GM12873 (cell line): ENCODE results near the gene TRIM38.

ENCODE experiments used
- TF ChIP-seq, protein P1 (sequence below): IDR thresholded peaks from 2 replicates; pipeline ENCODE4 v1.5.1; 2012; ENCODE audit warnings: low read depth, mild to moderate bottlenecking, moderate library complexity, low read length, control low read depth; ENCODE audit not compliant: insufficient read depth; ENCODE audit errors: missing control alignments

The TRIM38 gene

DNA sequence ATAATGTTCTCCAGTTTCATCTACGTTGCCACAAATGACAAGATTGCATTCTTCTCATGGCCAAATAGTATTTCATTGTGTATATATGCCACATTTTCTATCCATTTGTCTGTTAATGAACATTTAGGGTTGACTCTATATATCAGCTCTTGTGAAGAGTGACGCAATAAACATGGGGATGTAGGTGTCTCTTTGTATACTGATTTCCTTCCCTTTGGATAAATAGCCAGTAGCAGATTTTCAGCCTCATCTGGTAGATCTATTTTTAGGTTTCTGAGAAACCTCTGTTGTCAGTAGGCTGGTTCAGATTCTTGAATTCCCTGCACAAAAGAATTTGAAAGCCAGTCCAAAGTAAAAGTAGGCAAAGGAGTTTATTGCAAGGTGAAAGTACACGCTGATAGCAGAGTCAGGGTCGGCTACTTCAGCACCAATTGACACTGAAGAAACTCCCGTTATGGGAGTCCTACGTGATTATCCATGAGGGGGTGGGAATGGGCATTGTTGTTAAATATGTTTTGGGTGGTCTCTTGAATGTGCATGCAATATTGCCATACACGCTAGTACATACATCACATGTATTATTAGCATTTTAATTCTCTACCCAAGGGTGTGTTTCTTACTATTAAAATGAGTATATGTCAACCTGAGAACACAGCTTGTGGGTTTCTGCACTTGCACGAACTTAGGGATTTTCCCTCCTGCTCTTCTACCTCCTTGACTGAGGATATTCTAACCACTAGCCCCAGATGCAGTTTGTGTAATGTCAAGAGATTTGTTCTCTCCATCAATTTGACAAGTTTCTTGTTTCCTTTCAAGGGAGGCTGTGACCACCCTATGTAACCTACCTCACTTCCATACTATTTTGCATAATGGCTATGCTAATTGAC is 17.7 kb upstream of the TRIM38 start:
- TF ChIP-seq, protein P1, sequence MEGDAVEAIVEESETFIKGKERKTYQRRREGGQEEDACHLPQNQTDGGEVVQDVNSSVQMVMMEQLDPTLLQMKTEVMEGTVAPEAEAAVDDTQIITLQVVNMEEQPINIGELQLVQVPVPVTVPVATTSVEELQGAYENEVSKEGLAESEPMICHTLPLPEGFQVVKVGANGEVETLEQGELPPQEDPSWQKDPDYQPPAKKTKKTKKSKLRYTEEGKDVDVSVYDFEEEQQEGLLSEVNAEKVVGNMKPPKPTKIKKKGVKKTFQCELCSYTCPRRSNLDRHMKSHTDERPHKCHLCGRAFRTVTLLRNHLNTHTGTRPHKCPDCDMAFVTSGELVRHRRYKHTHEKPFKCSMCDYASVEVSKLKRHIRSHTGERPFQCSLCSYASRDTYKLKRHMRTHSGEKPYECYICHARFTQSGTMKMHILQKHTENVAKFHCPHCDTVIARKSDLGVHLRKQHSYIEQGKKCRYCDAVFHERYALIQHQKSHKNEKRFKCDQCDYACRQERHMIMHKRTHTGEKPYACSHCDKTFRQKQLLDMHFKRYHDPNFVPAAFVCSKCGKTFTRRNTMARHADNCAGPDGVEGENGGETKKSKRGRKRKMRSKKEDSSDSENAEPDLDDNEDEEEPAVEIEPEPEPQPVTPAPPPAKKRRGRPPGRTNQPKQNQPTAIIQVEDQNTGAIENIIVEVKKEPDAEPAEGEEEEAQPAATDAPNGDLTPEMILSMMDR, result no peak

DNA sequence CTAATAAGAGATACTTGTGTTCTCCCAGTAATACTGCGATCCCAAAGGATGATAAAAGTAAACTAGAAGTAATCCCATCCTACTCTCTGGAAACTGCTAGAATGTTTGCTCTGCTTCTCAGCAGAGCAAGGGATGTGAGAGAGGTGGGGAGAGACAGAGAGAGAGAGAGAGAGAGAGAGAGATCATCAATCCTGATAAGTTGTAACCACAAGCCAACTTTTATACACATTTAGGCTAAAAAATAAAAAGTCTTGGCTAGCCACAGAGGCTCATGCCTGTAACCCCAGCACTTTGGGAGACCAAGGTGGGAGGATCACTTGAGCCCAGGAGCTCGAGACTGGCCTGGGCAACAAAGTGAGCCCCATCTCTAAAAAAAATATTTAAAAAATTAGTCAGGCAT is 16.0 kb upstream of the TRIM38 start:
- TF ChIP-seq, protein P1, result no peak

DNA sequence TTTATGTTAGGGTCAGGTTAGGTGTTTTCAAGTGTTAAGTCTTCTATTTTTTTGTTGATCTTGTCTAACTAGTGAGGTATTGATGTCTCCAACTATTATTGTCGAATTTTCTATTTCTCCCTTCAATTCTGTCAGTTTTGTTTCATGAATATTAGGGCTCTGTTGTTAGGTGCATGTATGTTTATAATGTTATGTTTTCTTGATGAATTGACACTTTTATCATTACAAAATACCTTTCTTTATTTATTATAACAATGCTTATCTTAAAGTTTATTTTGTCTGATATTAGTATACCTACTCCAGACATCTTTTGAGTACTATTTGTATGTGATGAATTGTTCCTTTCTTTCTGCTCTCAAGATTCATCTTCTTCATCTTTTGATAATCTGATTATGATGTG is 12.9 kb upstream of the TRIM38 start:
- TF ChIP-seq, protein P1, result no peak

DNA sequence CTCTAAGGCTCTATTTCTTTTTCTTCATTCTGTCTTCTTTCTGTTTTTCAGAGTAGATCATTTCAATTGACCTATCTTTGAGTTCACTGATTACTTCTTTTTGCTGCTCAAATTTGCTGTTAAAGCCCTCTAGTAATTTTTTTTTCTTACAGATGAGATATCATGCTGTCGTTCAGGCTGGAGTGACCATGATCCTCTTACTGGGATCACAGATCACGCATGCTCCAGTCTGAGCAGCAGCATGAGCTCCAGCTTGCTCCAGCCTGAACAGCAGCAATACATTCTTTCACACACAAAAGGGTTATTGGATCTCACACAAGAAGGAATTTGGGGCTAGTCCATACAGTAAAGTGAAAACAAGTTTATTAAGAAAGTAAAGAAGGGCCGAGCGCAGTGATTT is 12.3 kb upstream of the TRIM38 start:
- TF ChIP-seq, protein P1, result no peak

DNA sequence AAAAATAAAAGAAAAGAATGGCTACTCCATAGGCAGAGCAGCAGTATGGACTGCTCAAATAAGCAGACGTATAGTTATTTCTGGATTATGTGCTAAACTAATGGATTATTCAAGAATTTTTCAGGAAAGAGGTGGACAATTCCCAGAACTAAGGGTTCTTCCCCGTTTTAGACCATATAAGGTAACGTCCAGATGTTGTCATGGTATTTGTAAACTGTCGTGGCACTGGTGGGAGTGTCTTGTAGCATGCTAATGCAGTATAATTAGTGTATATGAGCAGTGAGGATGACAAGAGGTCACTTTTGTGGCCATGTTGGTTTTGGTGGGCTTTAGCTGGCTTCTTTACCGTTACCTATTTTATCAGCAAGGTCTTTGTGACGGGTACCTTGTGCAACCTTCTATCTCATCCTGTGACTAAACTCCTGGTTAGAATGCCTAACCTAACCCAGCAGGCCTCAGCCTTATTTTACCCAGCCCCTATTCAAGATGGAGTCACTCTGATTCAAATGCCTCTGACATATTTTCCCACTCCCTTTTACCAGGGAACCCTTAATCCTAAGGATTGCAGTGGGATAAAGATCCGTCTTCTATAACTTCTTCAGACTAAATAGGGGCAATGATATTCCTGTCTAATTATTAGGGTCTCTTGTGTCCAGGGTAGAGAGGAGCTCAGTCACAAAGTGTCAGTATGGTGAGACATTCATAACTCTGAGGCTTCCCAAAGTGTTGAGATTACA is 11.1 kb upstream of the TRIM38 start:
- TF ChIP-seq, protein P1, result no peak

DNA sequence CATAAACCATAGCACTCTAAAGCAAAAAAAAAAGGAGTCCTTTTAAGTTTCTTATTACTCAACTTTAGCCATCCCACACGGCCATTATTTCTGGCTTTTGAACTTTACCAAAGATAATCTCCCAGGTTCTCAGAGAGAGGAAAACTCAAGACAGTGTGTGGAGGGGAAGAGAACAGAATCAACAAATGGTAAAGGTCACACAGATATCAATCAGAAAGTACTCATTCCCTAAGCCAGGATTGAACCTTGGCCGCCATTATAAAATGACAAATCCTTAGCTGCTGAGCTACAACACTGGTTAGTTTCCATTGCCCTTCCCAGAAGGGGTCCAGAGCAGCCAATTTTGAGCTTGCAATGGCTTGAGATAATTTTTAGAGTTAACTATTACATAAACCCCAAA is 10.1 kb upstream of the TRIM38 start:
- TF ChIP-seq, protein P1, result no peak

DNA sequence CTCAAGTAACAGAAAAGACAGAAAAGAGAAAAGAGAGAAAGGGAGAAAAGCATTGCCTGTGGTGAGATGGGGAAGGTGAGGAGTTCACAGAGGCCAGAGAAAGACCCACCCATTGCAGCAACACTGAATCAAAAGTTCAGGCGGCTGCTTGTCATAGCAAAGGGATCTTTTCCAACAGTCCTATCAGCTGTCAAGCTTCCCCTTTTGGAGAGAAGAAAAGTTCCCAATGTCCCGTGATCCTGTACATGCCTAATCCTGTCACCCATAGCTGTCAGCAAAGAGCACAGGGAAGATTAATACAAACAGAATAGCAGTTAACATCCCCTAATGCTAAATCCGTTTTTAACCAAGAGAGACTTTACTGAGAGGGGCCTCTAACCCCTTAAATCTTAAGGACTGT is 8.9 kb upstream of the TRIM38 start:
- TF ChIP-seq, protein P1, result no peak
